ENCODE results near the gene NCOA6.

DNA sequence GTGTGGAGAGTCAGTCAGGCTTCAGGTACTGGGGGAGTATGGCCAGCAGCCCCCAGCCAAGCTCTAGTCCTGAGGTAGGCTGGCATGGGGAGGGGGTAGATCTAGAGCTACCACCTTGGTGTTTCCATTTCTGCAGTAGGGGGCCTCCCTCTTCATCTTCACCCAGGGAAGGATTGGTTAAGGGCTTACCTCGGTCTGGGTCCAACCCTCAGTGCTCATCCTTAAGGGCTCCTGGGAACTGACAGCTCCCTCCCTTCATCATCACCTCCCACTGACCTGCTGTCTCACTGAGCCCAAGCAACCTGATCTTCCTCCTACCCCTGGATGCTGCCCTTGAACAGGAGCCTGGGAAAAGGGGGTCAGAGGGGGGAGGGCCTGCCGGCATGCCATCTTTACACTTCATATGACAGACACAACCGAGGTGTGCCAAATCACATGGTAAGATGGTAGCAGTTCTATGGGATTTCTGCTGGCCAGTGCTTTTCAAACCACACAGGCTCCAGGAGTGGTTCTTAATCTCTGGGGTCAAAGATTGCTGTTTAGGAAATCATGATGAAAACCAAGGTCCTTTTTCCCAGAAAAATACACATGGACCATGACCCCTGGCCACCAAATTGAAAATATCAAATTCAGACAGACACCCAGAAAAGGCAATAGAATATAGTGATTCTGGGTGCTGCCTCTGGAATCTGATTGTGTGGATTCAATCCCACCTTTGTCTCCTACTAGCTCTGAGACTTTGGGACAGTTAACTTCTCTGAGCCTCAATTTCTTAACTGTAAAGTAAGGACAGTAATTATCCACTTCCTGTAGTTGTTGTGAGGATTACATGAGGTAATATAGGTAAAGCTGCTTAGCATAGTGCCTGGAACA lies 118.3 kb downstream of the NCOA6 start:
- TF ChIP-seq POLR2A (IDR thresholded peaks at IDR 0.05; ENCODE audit: low read length) (no peak), GATA1 (IDR thresholded peaks at IDR 0.05; ENCODE audit: low read depth, low read length) (no peak)
